ENCODE data around the gene PTCD3.

Gene PTCD3

GRCh38 chr2:86143926-86144685 lies 38.1 kb downstream of the PTCD3 start:
- H3K79me2 ChIP-seq (ENCODE audit: insufficient read depth, low read length), result no peaks in the 10 kb centered on the region
- no peak overlapping the region for H3K4me3 ChIP-seq (ENCODE audit: insufficient read depth, low read length, poor library complexity, severe bottlenecking)
- no peak overlapping the region for H2AFZ ChIP-seq (ENCODE audit: low read depth, low read length, severe bottlenecking)
- H3K9me3 ChIP-seq (ENCODE audit: insufficient read depth, low read length), result no peaks in the 10 kb centered on the region
- no peak overlapping the region for H3K9ac ChIP-seq (ENCODE audit: low read length)
- TF ChIP-seq EZH2phosphoT487 (conservative IDR thresholded peaks at IDR 0.05; ENCODE audit: low read length) (no peak), CTCF (IDR thresholded peaks at IDR 0.05; ENCODE audit: insufficient read depth, low read length, poor library complexity, severe bottlenecking) (no peak)
- H3K27ac ChIP-seq (ENCODE audit: low read depth, low read length), result no peak overlapping the region
- no peaks in the 10 kb centered on the region for H3K27me3 ChIP-seq (ENCODE audit: low read length)
- H3F3A ChIP-seq (ENCODE audit: insufficient read depth), result peaks cover 30% of the 10 kb centered on the region
- H4K20me1 ChIP-seq (ENCODE audit: low read depth, low read length), result 0 out of 2 replicates have a peak, but pooled peaks cover 6% of the 10 kb centered on the region
- H3K9me2 ChIP-seq (replicated peaks; ENCODE audit: insufficient read depth, low read length), result no peaks in the 10 kb centered on the region
- peaks cover 26% of the 10 kb centered on the region for H3K36me3 ChIP-seq (ENCODE audit: low read length)
- H3K4me2 ChIP-seq (ENCODE audit: low read depth, low read length, poor library complexity, severe bottlenecking), result no peak overlapping the region

- Histone ChIP-seq H3K27me3 (ENCODE audit: low read length) (no peaks in the 10 kb centered on the region), H3K27ac (ENCODE audit: low read depth, low read length) (no peak overlapping the region), H3K4me3 (ENCODE audit: insufficient read depth, low read length, poor library complexity, severe bottlenecking) (no peak overlapping the region), H2AFZ (ENCODE audit: low read depth, low read length, severe bottlenecking) (no peak overlapping the region), H3F3A (ENCODE audit: insufficient read depth) (peaks cover 12% of the 10 kb centered on the region), H3K9ac (ENCODE audit: low read length) (no peak overlapping the region), H3K4me2 (ENCODE audit: low read depth, low read length, poor library complexity, severe bottlenecking) (no peak overlapping the region), H3K9me2 (replicated peaks; ENCODE audit: insufficient read depth, low read length) (no peaks in the 10 kb centered on the region), H4K20me1 (ENCODE audit: low read depth, low read length) (0 out of 2 replicates have a peak, but pooled peaks cover 6% of the 10 kb centered on the region), H3K36me3 (ENCODE audit: low read length) (peaks cover 34% of the 10 kb centered on the region), H3K9me3 (ENCODE audit: insufficient read depth, low read length) (no peaks in the 10 kb centered on the region), H3K79me2 (ENCODE audit: insufficient read depth, low read length) (no peaks in the 10 kb centered on the region)
- no peak for TF ChIP-seq EZH2phosphoT487 (conservative IDR thresholded peaks at IDR 0.05; ENCODE audit: low read length)
- TF ChIP-seq CTCF (IDR thresholded peaks at IDR 0.05; ENCODE audit: insufficient read depth, low read length, poor library complexity, severe bottlenecking), result no peak
These were observed 41.8 kb downstream of the PTCD3 start for GRCh38 chr2:86147793-86148192.

GRCh38 chr2:86150502-86150901 lies 44.5 kb downstream of the PTCD3 start:
- Histone ChIP-seq H4K20me1 (ENCODE audit: low read depth, low read length) (0 out of 2 replicates have a peak, but pooled peaks cover 6% of the 10 kb centered on the region), H3K9ac (ENCODE audit: low read length) (no peak overlapping the region), H3K36me3 (ENCODE audit: low read length) (peaks cover 37% of the 10 kb centered on the region), H3K4me3 (ENCODE audit: insufficient read depth, low read length, poor library complexity, severe bottlenecking) (no peak overlapping the region), H3K27me3 (ENCODE audit: low read length) (no peaks in the 10 kb centered on the region), H3K9me2 (replicated peaks; ENCODE audit: insufficient read depth, low read length) (no peaks in the 10 kb centered on the region), H3F3A (ENCODE audit: insufficient read depth) (peaks cover 13% of the 10 kb centered on the region), H3K79me2 (ENCODE audit: insufficient read depth, low read length) (no peaks in the 10 kb centered on the region), H3K27ac (ENCODE audit: low read depth, low read length) (no peak overlapping the region), H3K9me3 (ENCODE audit: insufficient read depth, low read length) (no peaks in the 10 kb centered on the region), H3K4me2 (ENCODE audit: low read depth, low read length, poor library complexity, severe bottlenecking) (no peak overlapping the region), H2AFZ (ENCODE audit: low read depth, low read length, severe bottlenecking) (no peak overlapping the region)
- no peak for TF ChIP-seq CTCF (IDR thresholded peaks at IDR 0.05; ENCODE audit: insufficient read depth, low read length, poor library complexity, severe bottlenecking)
- TF ChIP-seq EZH2phosphoT487 (conservative IDR thresholded peaks at IDR 0.05; ENCODE audit: low read length), result no peak

Measured in SU-DHL-6 (cell line).